NT2/D1 (cell line): ENCODE measurements around the gene TEAD4.

Source experiments
- DNase-seq: peaks from one replicate; pipeline ENCODE4 v3.0.0-alpha.2; 2011; ENCODE audit warnings: low read depth, low spot score
- H3K27me3 ChIP-seq: 2 replicates; pipeline ENCODE4 v1.6.0; 2011; ENCODE audit warnings: mild to moderate bottlenecking; ENCODE audit not compliant: insufficient read length, insufficient read depth
- H3K36me3 ChIP-seq: 2 replicates; pipeline ENCODE4 v1.6.1; 2011; ENCODE audit warnings: mild to moderate bottlenecking, low read length, mixed read lengths; ENCODE audit not compliant: insufficient read depth, insufficient read length
- H3K4me1 ChIP-seq: 2 replicates; pipeline ENCODE4 v1.5.1; 2011; ENCODE audit not compliant: insufficient read depth, insufficient read length
- H3K4me3 ChIP-seq: 2 replicates; pipeline ENCODE4 v1.5.1; 2011; ENCODE audit warnings: low read depth; ENCODE audit not compliant: insufficient read length
- H3K9ac ChIP-seq: 2 replicates; pipeline ENCODE4 v1.6.0; 2011; ENCODE audit warnings: low read depth; ENCODE audit not compliant: insufficient read length
- H3K9me3 ChIP-seq: 2 replicates; pipeline ENCODE4 v1.5.1; 2011; ENCODE audit warnings: mild to moderate bottlenecking, low read length; ENCODE audit not compliant: insufficient read depth
- SUZ12 ChIP-seq: IDR thresholded peaks from 2 replicates; pipeline ENCODE4 v1.6.1; 2011; ENCODE audit not compliant: insufficient read length, insufficient read depth; ENCODE audit errors: extremely low read depth
- YY1 ChIP-seq: IDR thresholded peaks from 2 replicates; pipeline ENCODE4 v1.6.1; 2011; ENCODE audit not compliant: insufficient read length, insufficient read depth
- ZNF274 ChIP-seq: IDR thresholded peaks from 2 replicates; pipeline ENCODE4 v1.6.1; 2011; ENCODE audit warnings: mild to moderate bottlenecking, low read depth, low read length

Gene TEAD4

GRCh38 chr12:3086211-3086610 lies 127.0 kb downstream of the TEAD4 start:
- Histone ChIP-seq H3K27me3 (no peaks in the 10 kb centered on the region), H3K9ac (no peak overlapping the region), H3K4me3 (no peak overlapping the region), H3K4me1 (peaks cover 37% of the 10 kb centered on the region), H3K9me3 (no peaks in the 10 kb centered on the region), H3K36me3 (peaks cover 26% of the 10 kb centered on the region)
- TF ChIP-seq ZNF274: no peak
- TF ChIP-seq YY1: no peak
- no peak for TF ChIP-seq SUZ12
- no peak for DNase-seq

GRCh38 chr12:3086729-3087323 lies 127.6 kb downstream of the TEAD4 start:
- peaks cover 40% of the 10 kb centered on the region for H3K4me1 ChIP-seq
- no peak overlapping the region for H3K4me3 ChIP-seq
- no peaks in the 10 kb centered on the region for H3K9me3 ChIP-seq
- H3K36me3 ChIP-seq: peaks cover 26% of the 10 kb centered on the region
- H3K27me3 ChIP-seq: no peaks in the 10 kb centered on the region
- no peak for DNase-seq
- H3K9ac ChIP-seq: no peak overlapping the region
- TF ChIP-seq SUZ12: no peak
- no peak for TF ChIP-seq YY1
- no peak for TF ChIP-seq ZNF274

- Histone ChIP-seq H3K36me3 (peaks cover 33% of the 10 kb centered on the region), H3K4me3 (no peak overlapping the region), H3K27me3 (no peaks in the 10 kb centered on the region), H3K9me3 (no peaks in the 10 kb centered on the region), H3K9ac (no peak overlapping the region), H3K4me1 (peaks cover 45% of the 10 kb centered on the region)
- no peak for DNase-seq
- TF ChIP-seq SUZ12: no peak
- peak; percentile 20 for TF ChIP-seq YY1
Measured at GRCh38 chr12:3087758-3088650, 128.8 kb downstream of the TEAD4 start.

GRCh38 chr12:3089588-3089987 lies 130.4 kb downstream of the TEAD4 start:
- TF ChIP-seq SUZ12 (no peak), ZNF274 (no peak), YY1 (no peak)
- Histone ChIP-seq H3K4me3 (no peak overlapping the region), H3K36me3 (peaks cover 37% of the 10 kb centered on the region), H3K27me3 (no peaks in the 10 kb centered on the region), H3K9ac (no peak overlapping the region), H3K9me3 (peaks cover 9% of the 10 kb centered on the region; the same call in 1 of the 2 replicates), H3K4me1 (peaks cover 40% of the 10 kb centered on the region)
- DNase-seq: no peak
